Measurements from ENCODE around the gene ARAP2. TPM values are rescaled to one million over a fixed set of nuclear protein-coding genes. Genes with fewer than 3 reads are reported as not detected.

The ARAP2 gene
- polyA plus RNA-seq, 6 donors from 2014 or later = 15.9 to 49.3 (median 32.7) TPM

GRCh38 chr4:36224972-36225903 lies 19.1 kb downstream of the ARAP2 start:
- peaks cover 30 to 49% (median 45%) of the 10 kb centered on the region in 3 donors for H3K4me1 Mint-ChIP-seq
- DNase-seq = peak; percentile 28

GRCh38 chr4:36222702-36223101 lies 21.6 kb downstream of the ARAP2 start:
- ATAC-seq (ENCODE audit: low read depth in 2 of 2) = no peak
- Mint-ChIP-seq H3K4me3 (no peak overlapping the region), H3K4me1 (peaks cover 41 to 52% (median 52%) of the 10 kb centered on the region in 3 donors), H3K36me3 (peaks cover under 1 to 4% of the 10 kb centered on the region in 2 donors), H3K9me3 (no peaks in the 10 kb centered on the region), H3K27ac (peak overlapping the region in 1 of 6 donors; percentile 61), H3K27me3 (no peaks in the 10 kb centered on the region)
- DNase-seq = no peak

More at GRCh38 chr4:36224972-36225903, 19.1 kb downstream of the ARAP2 start:
- ATAC-seq (ENCODE audit: low read depth in 2 of 2) = peak; percentile 85 to 87
- Mint-ChIP-seq H3K9me3 (no peaks in the 10 kb centered on the region), H3K36me3 (peaks cover 7 to 9% of the 10 kb centered on the region in 2 donors), H3K27me3 (no peaks in the 10 kb centered on the region), H3K4me3 (peak overlapping the region in 6 of 8 donors; percentile 23 to 66 (median 45)), H3K27ac (peak overlapping the region in 5 of 6 donors; percentile 21 to 85 (median 23))

GRCh38 chr4:36220776-36221175 lies 23.5 kb downstream of the ARAP2 start:
- H3K27ac Mint-ChIP-seq = no peak overlapping the region
- DNase-seq (no peak), ATAC-seq (ENCODE audit: low read depth in 2 of 2) (no peak)
- H3K4me1 Mint-ChIP-seq = peaks cover 32 to 49% (median 40%) of the 10 kb centered on the region in 3 donors
- H3K4me3 Mint-ChIP-seq = no peak overlapping the region
- no peaks in the 10 kb centered on the region for H3K36me3 Mint-ChIP-seq
- H3K9me3 Mint-ChIP-seq = no peaks in the 10 kb centered on the region
- no peaks in the 10 kb centered on the region for H3K27me3 Mint-ChIP-seq

DNA sequence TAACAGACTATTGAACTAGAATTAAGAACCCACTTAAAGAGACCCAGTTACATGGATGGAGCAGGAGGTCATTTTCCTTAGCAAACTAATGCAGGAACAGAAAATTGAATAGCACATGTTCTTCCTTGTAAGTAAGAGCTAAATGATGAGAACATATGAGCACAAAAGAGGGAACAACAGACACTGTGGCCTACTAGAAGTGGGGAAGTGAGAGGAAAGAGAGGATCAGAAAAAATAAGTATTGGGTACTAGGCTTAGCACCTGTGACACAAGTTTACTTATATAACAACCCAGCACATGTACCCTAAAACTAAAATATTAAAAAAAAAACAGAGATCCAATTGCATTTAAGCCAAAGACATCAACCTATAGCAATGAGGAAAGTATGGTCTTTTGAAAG lies 26.2 kb downstream of the ARAP2 start:
- ATAC-seq (ENCODE audit: low read depth in 2 of 2) = peak; percentile 75 to 85

GRCh38 chr4:36215627-36216026 lies 28.7 kb downstream of the ARAP2 start:
- Mint-ChIP-seq H3K4me3 (peak overlapping the region in 1 of 8 donors; percentile 6), H3K9me3 (no peaks in the 10 kb centered on the region), H3K36me3 (peaks cover 7 to 25% of the 10 kb centered on the region in 2 donors), H3K4me1 (peaks cover 28 to 34% (median 31%) of the 10 kb centered on the region in 3 donors), H3K27ac (no peak overlapping the region), H3K27me3 (no peaks in the 10 kb centered on the region)
- DNase-seq (no peak), ATAC-seq (ENCODE audit: low read depth in 2 of 2) (no peak)

More for the DNA sequence above, 26.2 kb downstream of the ARAP2 start:
- H3K27me3 Mint-ChIP-seq = no peaks in the 10 kb centered on the region
- H3K4me1 Mint-ChIP-seq = peaks cover 32 to 39% (median 37%) of the 10 kb centered on the region in 3 donors
- peak overlapping the region in 5 of 8 donors; percentile 0 to 44 (median 27) for H3K4me3 Mint-ChIP-seq
- peaks cover 4 to 7% of the 10 kb centered on the region in 2 donors for H3K36me3 Mint-ChIP-seq
- H3K9me3 Mint-ChIP-seq = no peaks in the 10 kb centered on the region
- DNase-seq = peak; percentile 11
- peak overlapping the region in 4 of 6 donors; percentile 24 to 69 (median 56) for H3K27ac Mint-ChIP-seq

GRCh38 chr4:36214735-36215485 lies 29.4 kb downstream of the ARAP2 start:
- Mint-ChIP-seq H3K36me3 (peaks cover 7 to 32% of the 10 kb centered on the region in 2 donors), H3K27me3 (no peaks in the 10 kb centered on the region), H3K27ac (peak overlapping the region in 1 of 6 donors; percentile 1), H3K4me1 (peaks cover 26 to 34% (median 28%) of the 10 kb centered on the region in 3 donors), H3K9me3 (no peaks in the 10 kb centered on the region), H3K4me3 (no peak overlapping the region)
- ATAC-seq (ENCODE audit: low read depth in 2 of 2) = no peak
- DNase-seq = no peak

- DNase-seq (no peak), ATAC-seq (ENCODE audit: low read depth in 2 of 2) (no peak)
- H3K27me3 Mint-ChIP-seq = no peaks in the 10 kb centered on the region
- H3K4me3 Mint-ChIP-seq = no peak overlapping the region
- no peak overlapping the region for H3K27ac Mint-ChIP-seq
- peaks cover 23 to 34% (median 23%) of the 10 kb centered on the region in 3 donors for H3K4me1 Mint-ChIP-seq
- H3K36me3 Mint-ChIP-seq = peaks cover 7 to 36% of the 10 kb centered on the region in 2 donors
- no peaks in the 10 kb centered on the region for H3K9me3 Mint-ChIP-seq
These were observed 30.3 kb downstream of the ARAP2 start for GRCh38 chr4:36213977-36214376.

DNA sequence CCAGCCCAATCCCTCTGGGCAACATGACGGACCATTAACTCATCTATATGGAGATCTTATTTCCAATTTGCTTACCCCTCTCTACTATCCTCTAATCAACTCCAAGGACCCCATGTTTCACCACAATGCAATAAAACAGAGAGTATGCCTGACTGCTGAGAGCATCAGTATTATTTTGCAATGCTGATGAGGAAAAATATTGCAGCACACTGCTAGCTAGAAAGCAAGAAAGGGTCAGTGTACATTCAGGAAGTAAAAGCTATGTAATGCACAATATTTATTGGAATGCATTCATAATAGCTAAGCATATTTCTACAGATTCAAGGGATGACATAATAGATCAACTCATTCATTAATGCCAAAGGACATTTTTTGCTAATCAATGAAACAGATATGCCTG lies 33.2 kb downstream of the ARAP2 start:
- Mint-ChIP-seq H3K9me3 (no peaks in the 10 kb centered on the region), H3K4me1 (peaks cover 14 to 23% (median 17%) of the 10 kb centered on the region in 3 donors), H3K36me3 (peaks cover 12 to 43% of the 10 kb centered on the region in 2 donors), H3K4me3 (no peak overlapping the region), H3K27ac (peak overlapping the region in 1 of 6 donors; percentile 81), H3K27me3 (no peaks in the 10 kb centered on the region)
- no peak for ATAC-seq (ENCODE audit: low read depth in 2 of 2)
- no peak for DNase-seq

DNA sequence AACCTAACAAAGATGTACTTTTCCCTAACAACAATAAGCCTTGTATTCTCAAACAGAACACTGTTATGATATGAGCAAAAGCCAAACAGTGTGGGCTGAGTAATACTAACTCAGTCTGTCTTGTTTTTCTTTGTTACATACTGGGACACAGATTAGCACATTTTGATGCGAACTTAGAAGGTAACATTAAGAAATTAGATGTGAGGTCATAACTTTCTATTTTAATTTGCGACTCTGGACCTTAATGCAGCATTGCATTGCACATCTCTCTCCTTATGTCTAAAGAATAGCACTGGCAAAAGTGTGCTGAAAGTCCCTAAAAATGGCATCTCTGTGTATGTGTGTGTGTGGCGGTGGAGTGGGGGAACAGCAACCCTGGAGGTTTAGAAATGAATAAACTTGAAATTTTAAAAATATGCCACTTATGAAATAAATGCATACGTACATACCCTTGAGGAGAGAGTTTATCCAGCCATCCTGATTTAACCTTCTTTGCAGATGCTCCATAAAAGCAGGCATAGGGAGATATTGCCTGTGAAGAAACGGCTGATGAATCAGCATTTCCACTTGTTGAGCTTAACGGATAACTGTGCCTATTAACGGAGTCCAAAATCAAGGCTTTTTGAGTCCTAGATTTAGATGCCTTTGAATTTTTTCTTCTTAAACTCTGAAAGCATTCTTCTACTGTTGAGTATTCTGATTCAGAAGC lies 34.2 kb downstream of the ARAP2 start:
- peaks cover 14 to 19% (median 17%) of the 10 kb centered on the region in 3 donors for H3K4me1 Mint-ChIP-seq
- H3K27ac Mint-ChIP-seq = peak overlapping the region in 2 of 6 donors; percentile 20 to 27

DNA sequence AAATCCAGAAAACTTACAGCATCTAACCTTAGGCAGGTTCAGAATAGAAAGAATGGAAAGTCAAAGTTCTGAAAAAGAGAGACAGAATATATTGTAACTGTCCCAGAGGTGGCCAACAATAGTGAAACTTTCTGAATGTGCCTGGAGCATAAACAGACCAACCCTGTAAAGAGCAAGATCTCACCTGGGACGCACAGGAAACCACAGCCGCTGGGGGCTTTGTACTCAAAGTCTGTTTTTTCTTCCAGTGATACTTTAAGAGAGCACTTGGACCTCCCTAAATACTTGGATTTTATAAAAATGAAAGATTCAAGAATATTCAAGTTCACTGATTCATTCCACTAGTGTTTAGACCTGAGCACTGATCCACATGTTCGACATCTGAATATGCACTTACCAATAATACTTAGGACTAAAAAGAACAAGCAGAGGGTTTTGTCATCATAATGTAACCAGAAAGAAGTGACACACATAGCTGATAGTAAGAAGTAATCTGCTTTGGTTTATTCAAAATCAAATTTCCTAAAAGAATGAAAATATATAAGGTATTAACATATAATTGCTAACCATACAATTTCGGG lies 35.3 kb downstream of the ARAP2 start:
- no peaks in the 10 kb centered on the region for H3K9me3 Mint-ChIP-seq

More for the DNA sequence above, 34.2 kb downstream of the ARAP2 start:
- H3K9me3 Mint-ChIP-seq = no peaks in the 10 kb centered on the region
- H3K4me3 Mint-ChIP-seq = no peak overlapping the region
- ATAC-seq (ENCODE audit: low read depth in 2 of 2) = no peak
- H3K36me3 Mint-ChIP-seq = peaks cover 14 to 47% of the 10 kb centered on the region in 2 donors
- no peak for DNase-seq
- H3K27me3 Mint-ChIP-seq = no peaks in the 10 kb centered on the region

DNA sequence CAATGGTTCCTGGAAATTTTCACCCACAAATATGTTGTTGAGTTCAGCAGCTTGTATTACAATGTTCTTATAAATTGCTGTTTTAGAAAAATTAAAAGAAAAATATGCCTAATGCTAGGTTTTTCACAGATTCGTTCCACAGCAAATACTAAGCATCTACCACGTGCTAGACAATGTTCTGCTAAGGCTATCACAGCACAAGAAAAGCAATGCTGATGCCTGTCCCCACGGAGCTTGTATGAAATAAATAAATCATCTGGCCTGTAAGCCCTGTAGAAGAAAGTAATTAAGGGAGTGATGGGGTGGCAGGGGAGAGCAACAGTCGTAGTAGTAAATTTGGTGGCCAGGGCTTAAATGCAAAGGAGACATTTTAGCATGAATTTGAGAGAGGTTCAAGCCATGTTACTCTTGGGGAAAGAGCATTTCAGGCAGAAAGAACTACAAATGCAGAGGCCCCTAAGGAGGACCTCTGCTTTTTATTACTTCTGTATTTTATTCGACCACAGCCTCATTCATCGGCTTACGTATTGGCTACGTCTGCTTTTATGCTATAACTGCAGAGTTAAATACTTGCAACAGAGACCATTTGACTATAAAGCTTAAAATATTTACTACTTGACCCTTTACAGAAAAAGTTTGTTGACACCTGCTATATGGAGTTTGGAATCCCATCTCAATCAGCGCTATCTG lies 36.3 kb downstream of the ARAP2 start:
- no peak overlapping the region for H3K4me3 Mint-ChIP-seq
- no peaks in the 10 kb centered on the region for H3K27me3 Mint-ChIP-seq
- H3K27ac Mint-ChIP-seq = peak overlapping the region in 2 of 6 donors; percentile 44 to 75
- H3K9me3 Mint-ChIP-seq = no peaks in the 10 kb centered on the region
- ATAC-seq (ENCODE audit: low read depth in 2 of 2) (no peak), DNase-seq (no peak)
- H3K4me1 Mint-ChIP-seq = peaks cover 16 to 17% (median 16%) of the 10 kb centered on the region in 3 donors
- peaks cover 18 to 52% of the 10 kb centered on the region in 2 donors for H3K36me3 Mint-ChIP-seq

More for the DNA sequence above, 35.3 kb downstream of the ARAP2 start:
- Mint-ChIP-seq H3K27me3 (no peaks in the 10 kb centered on the region), H3K4me1 (peaks cover 11 to 16% (median 16%) of the 10 kb centered on the region in 3 donors), H3K27ac (peak overlapping the region in 2 of 6 donors; percentile 7 to 77), H3K4me3 (no peak overlapping the region), H3K36me3 (peaks cover 11 to 52% of the 10 kb centered on the region in 2 donors)
- DNase-seq (no peak), ATAC-seq (ENCODE audit: low read depth in 2 of 2) (peak; percentile 39 to 41)

DNA sequence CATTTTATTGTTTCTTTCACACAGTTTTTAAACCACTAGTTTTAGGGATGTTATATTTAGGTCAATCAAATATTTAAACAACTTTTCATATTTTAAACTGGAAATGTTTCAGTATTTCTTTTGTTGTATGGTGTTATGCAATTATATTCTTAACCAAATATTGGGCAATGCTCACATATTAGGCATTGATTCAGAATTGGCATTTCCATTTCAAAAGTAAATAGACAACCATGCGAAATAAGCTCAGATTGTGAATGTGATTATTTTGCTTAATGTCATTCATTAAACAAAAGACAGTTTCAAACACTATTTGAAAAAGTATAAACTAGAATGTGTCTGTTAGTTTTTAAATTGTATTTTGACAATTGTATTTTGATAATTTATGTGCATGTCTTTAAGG lies 36.9 kb downstream of the ARAP2 start:
- DNase-seq (no peak), ATAC-seq (ENCODE audit: low read depth in 2 of 2) (no peak)
- Mint-ChIP-seq H3K4me3 (no peak overlapping the region), H3K27ac (no peak overlapping the region), H3K4me1 (peaks cover 16 to 17% (median 16%) of the 10 kb centered on the region in 3 donors), H3K27me3 (no peaks in the 10 kb centered on the region), H3K9me3 (no peaks in the 10 kb centered on the region), H3K36me3 (peaks cover 18 to 50% of the 10 kb centered on the region in 2 donors)
